GM19099 (cell line): ENCODE data around the gene CEACAM16.

ENCODE experiments used
- POLR2A ChIP-seq: IDR thresholded peaks from 3 replicates; pipeline ENCODE4 v1.6.1; 2011; ENCODE audit warnings: low read depth; ENCODE audit not compliant: insufficient read length; ENCODE audit errors: extremely low read depth

The CEACAM16 gene

GRCh38 chr19:44668985-44669764, 29.8 kb upstream of the CEACAM16 start:
- no peak for TF ChIP-seq POLR2A

GRCh38 chr19:44671400-44671799, 27.6 kb upstream of the CEACAM16 start, which contains the start of gene CEACAM19:
Gene CEACAM19, plus strand, starts transcription at chr19:44671482. Its CDS starts 450 bp downstream, at chr19:44671932.
- no peak for TF ChIP-seq POLR2A

- TF ChIP-seq POLR2A, result no peak
Observed at GRCh38 chr19:44672226-44672625, 26.7 kb upstream of the CEACAM16 start.

DNA sequence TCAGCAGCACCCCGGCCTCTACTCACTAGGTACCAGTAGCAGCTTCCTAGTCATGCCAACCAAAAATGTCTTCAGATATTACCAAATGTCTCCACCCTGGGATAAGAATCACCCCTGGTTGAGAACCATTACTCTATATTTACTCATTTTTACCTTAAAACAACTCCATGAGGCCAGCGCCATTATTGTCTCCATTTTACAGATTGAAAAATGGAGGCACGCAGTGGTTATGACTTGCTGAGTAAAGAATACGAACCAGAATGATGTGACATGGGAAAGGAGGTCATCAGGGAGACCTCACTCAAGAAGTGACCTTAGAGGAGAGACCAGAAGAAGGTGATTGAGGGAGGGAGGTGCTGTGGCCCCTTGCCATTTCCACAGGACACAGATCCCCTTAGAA, 25.4 kb upstream of the CEACAM16 start:
- no peak for TF ChIP-seq POLR2A

GRCh38 chr19:44675521-44675920, 23.4 kb upstream of the CEACAM16 start:
- no peak for TF ChIP-seq POLR2A

- no peak for TF ChIP-seq POLR2A
Observed at GRCh38 chr19:44677019-44677811, 21.7 kb upstream of the CEACAM16 start.

- no peak for TF ChIP-seq POLR2A
Observed at GRCh38 chr19:44680536-44680935, 18.4 kb upstream of the CEACAM16 start.

- TF ChIP-seq POLR2A, result no peak
Observed at GRCh38 chr19:44681992-44682790, 16.8 kb upstream of the CEACAM16 start.

- TF ChIP-seq POLR2A, result no peak
Observed at GRCh38 chr19:44682807-44683206, 16.1 kb upstream of the CEACAM16 start.

DNA sequence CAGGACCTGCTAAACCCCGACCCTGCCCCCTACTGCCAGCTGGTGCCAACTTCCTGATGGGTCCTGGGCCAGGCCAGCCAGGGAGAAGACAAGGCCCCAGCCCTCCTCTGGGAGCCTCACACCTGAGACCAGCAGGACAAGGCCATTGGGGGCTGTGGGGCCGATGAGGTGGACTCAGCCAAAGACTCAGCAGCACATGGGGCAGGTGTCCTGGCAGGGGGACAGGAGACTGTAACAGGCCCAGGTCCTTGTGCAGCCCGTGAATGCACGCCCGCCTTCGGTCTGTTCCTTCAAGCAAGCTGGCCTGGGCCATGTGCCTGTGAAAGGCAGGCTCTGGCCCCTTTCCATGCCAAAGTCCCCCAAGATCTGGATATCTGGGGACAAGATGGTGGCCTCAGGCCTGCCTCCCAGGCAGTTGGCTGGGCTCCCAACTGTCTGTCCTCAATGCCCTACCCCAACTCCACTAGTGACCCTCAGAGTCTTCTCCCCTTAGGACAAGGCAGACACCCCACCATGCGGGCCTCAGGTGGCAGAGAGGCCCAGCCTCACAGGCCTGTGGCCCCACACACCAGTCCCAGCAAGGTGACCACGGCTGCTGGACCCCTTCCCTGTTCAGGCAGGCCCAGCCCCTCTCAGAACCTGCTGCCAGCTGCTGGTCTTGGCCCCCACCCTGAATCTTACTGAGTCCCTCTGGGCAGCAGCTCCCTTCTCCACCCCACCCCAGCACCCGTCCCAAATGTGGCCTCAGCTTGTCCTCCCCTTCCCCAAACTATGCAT, 15.3 kb upstream of the CEACAM16 start:
- no peak for TF ChIP-seq POLR2A

- no peak for TF ChIP-seq POLR2A
Observed at GRCh38 chr19:44684892-44685863, 13.8 kb upstream of the CEACAM16 start.

GRCh38 chr19:44685877-44686276, 13.1 kb upstream of the CEACAM16 start:
- no peak for TF ChIP-seq POLR2A

DNA sequence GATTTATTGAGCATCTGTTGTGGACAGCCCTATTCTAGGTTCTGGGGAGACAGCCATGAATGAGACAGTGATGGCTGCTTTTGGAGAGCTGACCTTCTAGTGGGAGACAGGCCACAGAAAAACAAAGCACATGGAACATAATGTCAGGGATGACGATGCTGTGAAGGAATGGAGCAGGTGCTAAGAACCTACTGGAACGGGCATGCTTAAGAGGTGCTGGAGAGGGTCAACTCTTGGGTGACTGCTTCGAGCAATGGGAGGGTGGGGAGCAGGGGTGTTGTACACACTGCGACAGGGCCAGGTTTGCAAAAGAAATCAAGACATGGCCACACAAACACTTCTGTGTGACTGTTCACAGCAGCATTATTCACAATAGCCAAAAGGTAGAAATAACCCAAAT, 12.1 kb upstream of the CEACAM16 start:
- TF ChIP-seq POLR2A, result no peak

DNA sequence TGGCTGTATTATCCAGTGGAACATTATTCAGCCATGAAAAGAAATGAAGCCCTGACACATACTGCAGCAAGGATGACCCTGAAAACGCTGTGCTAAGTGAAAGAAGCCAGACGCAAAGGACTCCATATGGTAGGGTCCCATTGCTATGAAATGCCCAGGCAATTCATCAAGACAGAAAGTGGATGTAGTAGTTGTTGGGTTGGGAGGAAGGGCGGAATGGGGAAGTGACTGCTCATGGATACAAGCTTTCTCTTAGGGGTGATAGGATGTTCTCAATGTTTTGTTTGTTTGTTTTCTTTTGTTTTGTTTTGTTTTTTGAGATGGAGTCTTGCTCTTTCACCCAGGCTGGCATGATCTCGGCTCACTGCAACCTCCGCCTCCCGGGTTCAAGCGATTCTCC, 11.1 kb upstream of the CEACAM16 start:
- no peak for TF ChIP-seq POLR2A
